Measurements from ENCODE around the gene MUCL3. TPM values are rescaled to one million over a fixed set of nuclear protein-coding genes. Genes with fewer than 3 reads are reported as not detected.

MUCL3 gene
- total RNA-seq, 3 donors from 2014 or later, result not detected

- Histone ChIP-seq H3K4me3 (peak within 1 kb of the TSS; percentile 51 to 77 (median 66)), H3K9me3 (no peaks in the 10 kb centered on the region), H3K4me1 (peaks cover 3 to 12% of the 10 kb centered on the region in 2 donors), H3K36me3 (no peaks in the 10 kb centered on the region), H3K27ac (peak within 1 kb of the TSS; percentile 93 to 96), H3K27me3 (no peaks in the 10 kb centered on the region)
- TF ChIP-seq POLR2A (IDR thresholded peaks at IDR 0.05) (peak; percentile 83), CTCF (IDR thresholded peaks at IDR 0.05) (peak in 1 of 3 donors; percentile 33), POLR2AphosphoS5 (IDR thresholded peaks at IDR 0.05) (peak; percentile 73 to 83 (median 82))
- intact Hi-C loops (cut with DNase I; ENCODE audit: low total_unique reads), result loop anchor here (10.0 kb wide), 1 partner anchor 161 kb away; no protein-coding TSS in a partner anchor
- DNase-seq (ENCODE audit: low spot score in 2 of 2), result peak; percentile 94 to 96
Measured at GRCh38 chr6:30914076-30914853, 26.5 kb upstream of the MUCL3 start, which contains the start of gene VARS2. TSS of gene VARS2 (plus strand) at chr6:30914238. CDS start at chr6:30914837, 599 bp downstream.

GRCh38 chr6:30914854-30915590 is 25.8 kb upstream of the MUCL3 start:
- DNase-seq (ENCODE audit: low spot score in 2 of 2), result no peak
- peaks cover 3 to 12% of the 10 kb centered on the region in 2 donors for H3K4me1 ChIP-seq
- intact Hi-C loops (cut with DNase I; ENCODE audit: low total_unique reads), result loop anchor here (10.0 kb wide), 1 partner anchor 160 kb away; no protein-coding TSS in a partner anchor
- H3K36me3 ChIP-seq, result no peaks in the 10 kb centered on the region
- peak overlapping the region; percentile 51 to 77 (median 66) for H3K4me3 ChIP-seq
- peak overlapping the region; percentile 93 to 96 for H3K27ac ChIP-seq
- no peaks in the 10 kb centered on the region for H3K27me3 ChIP-seq
- no peaks in the 10 kb centered on the region for H3K9me3 ChIP-seq
- no peak for TF ChIP-seq POLR2AphosphoS5 (IDR thresholded peaks at IDR 0.05)

GRCh38 chr6:30915591-30915946 is 25.2 kb upstream of the MUCL3 start:
- intact Hi-C loops (cut with DNase I; ENCODE audit: low total_unique reads), result loop anchor here (10.0 kb wide), 1 partner anchor 159 kb away; no protein-coding TSS in a partner anchor
- Histone ChIP-seq H3K27me3 (no peaks in the 10 kb centered on the region), H3K4me3 (no peak overlapping the region), H3K36me3 (no peaks in the 10 kb centered on the region), H3K4me1 (peaks cover 3 to 12% of the 10 kb centered on the region in 2 donors), H3K27ac (peak overlapping the region; percentile 93 to 96), H3K9me3 (no peaks in the 10 kb centered on the region)
- TF ChIP-seq POLR2AphosphoS5 (IDR thresholded peaks at IDR 0.05), result peak in 1 of 3 donors; percentile 39
- TF ChIP-seq CTCF (IDR thresholded peaks at IDR 0.05), result peak; percentile 45 to 67 (median 53)
- TF ChIP-seq POLR2A (IDR thresholded peaks at IDR 0.05), result no peak
- no peak for DNase-seq (ENCODE audit: low spot score in 2 of 2)

GRCh38 chr6:30917041-30917440 is 23.7 kb upstream of the MUCL3 start:
- Histone ChIP-seq H3K27ac (no peak overlapping the region), H3K36me3 (no peaks in the 10 kb centered on the region), H3K27me3 (no peaks in the 10 kb centered on the region), H3K4me3 (no peak overlapping the region), H3K9me3 (no peaks in the 10 kb centered on the region), H3K4me1 (peaks cover 3 to 12% of the 10 kb centered on the region in 2 donors)
- DNase-seq (ENCODE audit: low spot score in 2 of 2), result no peak
- intact Hi-C loops (cut with DNase I; ENCODE audit: low total_unique reads), result loop anchor here (10.0 kb wide), 1 partner anchor 158 kb away; no protein-coding TSS in a partner anchor
- no peak for TF ChIP-seq CTCF (IDR thresholded peaks at IDR 0.05)
- no peak for TF ChIP-seq POLR2AphosphoS5 (IDR thresholded peaks at IDR 0.05)
- no peak for TF ChIP-seq POLR2A (IDR thresholded peaks at IDR 0.05)

- Histone ChIP-seq H3K36me3 (peaks cover 3% of the 10 kb centered on the region), H3K4me1 (peaks cover 3 to 12% of the 10 kb centered on the region in 2 donors), H3K4me3 (no peak overlapping the region), H3K27me3 (no peaks in the 10 kb centered on the region), H3K9me3 (no peaks in the 10 kb centered on the region), H3K27ac (no peak overlapping the region)
- intact Hi-C loops (cut with DNase I; ENCODE audit: low total_unique reads), result loop anchor here (10.0 kb wide), 1 partner anchor 157 kb away; no protein-coding TSS in a partner anchor
- no peak for DNase-seq (ENCODE audit: low spot score in 2 of 2)
- TF ChIP-seq CTCF (IDR thresholded peaks at IDR 0.05), result no peak
- TF ChIP-seq POLR2A (IDR thresholded peaks at IDR 0.05), result no peak
- TF ChIP-seq POLR2AphosphoS5 (IDR thresholded peaks at IDR 0.05), result no peak
Measured at GRCh38 chr6:30917487-30917886, 23.3 kb upstream of the MUCL3 start.

Measured in breast epithelium (tissue), 4 donors.